Measurements from ENCODE around the gene TOR4A. TPM values are rescaled to one million over a fixed set of nuclear protein-coding genes. Genes with fewer than 3 reads are reported as not detected.
A peak's percentile ranks its signal among the peaks of the same experiment; 100 is the strongest.

TOR4A gene
- total and polyA plus RNA-seq, 9 of the 15 experiments (the other 6 are each of a cell fraction or from before 2014, with no cell fraction given), result 3.9 to 49.2 (median 8.8) TPM

GRCh38 chr9:137301081-137301947 lies 23.8 kb downstream of the TOR4A start (continued):
- no peak for TF ChIP-seq SMAD3 (CRISPR knock-in tag; conservative IDR thresholded peaks at IDR 0.05)
- TF ChIP-seq NR2F6 (CRISPR knock-in tag; IDR thresholded peaks at IDR 0.05), result no peak
- TF ChIP-seq E2F3 (CRISPR knock-in tag; IDR thresholded peaks at IDR 0.05), result peak; percentile 92
- peak; percentile 87 for TF ChIP-seq CCNT2 (IDR thresholded peaks at IDR 0.05; ENCODE audit: borderline replicate concordance, extremely low read depth, insufficient read length, low read depth, low read length)
- no peak for TF ChIP-seq NFE2L1 (tag; IDR thresholded peaks at IDR 0.05; ENCODE audit: borderline replicate concordance, low read depth)
- TF ChIP-seq VEZF1 (CRISPR knock-in tag; IDR thresholded peaks at IDR 0.05), result peak; percentile 93
- peak; percentile 20 for TF ChIP-seq HCFC1 (IDR thresholded peaks at IDR 0.05; ENCODE audit: low read depth, low read length)
- TF ChIP-seq RBFOX2 (IDR thresholded peaks at IDR 0.05; ENCODE audit: low read depth, low read length), result peak; percentile 91
- TF ChIP-seq, protein P1, sequence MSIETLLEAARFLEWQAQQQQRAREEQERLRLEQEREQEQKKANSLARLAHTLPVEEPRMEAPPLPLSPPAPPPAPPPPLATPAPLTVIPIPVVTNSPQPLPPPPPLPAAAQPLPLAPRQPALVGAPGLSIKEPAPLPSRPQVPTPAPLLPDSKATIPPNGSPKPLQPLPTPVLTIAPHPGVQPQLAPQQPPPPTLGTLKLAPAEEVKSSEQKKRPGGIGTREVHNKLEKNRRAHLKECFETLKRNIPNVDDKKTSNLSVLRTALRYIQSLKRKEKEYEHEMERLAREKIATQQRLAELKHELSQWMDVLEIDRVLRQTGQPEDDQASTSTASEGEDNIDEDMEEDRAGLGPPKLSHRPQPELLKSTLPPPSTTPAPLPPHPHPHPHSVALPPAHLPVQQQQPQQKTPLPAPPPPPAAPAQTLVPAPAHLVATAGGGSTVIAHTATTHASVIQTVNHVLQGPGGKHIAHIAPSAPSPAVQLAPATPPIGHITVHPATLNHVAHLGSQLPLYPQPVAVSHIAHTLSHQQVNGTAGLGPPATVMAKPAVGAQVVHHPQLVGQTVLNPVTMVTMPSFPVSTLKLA (conservative IDR thresholded peaks at IDR 0.05), result no peak
- TF ChIP-seq ZNF609 (CRISPR knock-in tag; IDR thresholded peaks at IDR 0.05; ENCODE audit: borderline replicate concordance), result 0 out of 2 replicates have a peak, but pooled peaks have one; percentile 41
- TF ChIP-seq NCOA6 (IDR thresholded peaks at IDR 0.05), result no peak; the same call in none of the 2 replicates
- peak; percentile 60 for TF ChIP-seq SAFB (IDR thresholded peaks at IDR 0.05; ENCODE audit: borderline replicate concordance, low read depth, low read length)
- TF ChIP-seq PCBP1 (IDR thresholded peaks at IDR 0.05; ENCODE audit: low read depth, low read length, poor library complexity, severe bottlenecking), result no peak
- TF ChIP-seq TCF7L2 (IDR thresholded peaks at IDR 0.05; ENCODE audit: low read depth, low read length), result no peak
